ENCODE data around the gene SMIM17. TPM values are rescaled to one million over a fixed set of nuclear protein-coding genes. Genes with fewer than 3 reads are reported as not detected.

Gene SMIM17
- total and polyA plus RNA-seq, 2 of the 4 experiments (the other 2 are of a cell fraction), result not detected

DNA sequence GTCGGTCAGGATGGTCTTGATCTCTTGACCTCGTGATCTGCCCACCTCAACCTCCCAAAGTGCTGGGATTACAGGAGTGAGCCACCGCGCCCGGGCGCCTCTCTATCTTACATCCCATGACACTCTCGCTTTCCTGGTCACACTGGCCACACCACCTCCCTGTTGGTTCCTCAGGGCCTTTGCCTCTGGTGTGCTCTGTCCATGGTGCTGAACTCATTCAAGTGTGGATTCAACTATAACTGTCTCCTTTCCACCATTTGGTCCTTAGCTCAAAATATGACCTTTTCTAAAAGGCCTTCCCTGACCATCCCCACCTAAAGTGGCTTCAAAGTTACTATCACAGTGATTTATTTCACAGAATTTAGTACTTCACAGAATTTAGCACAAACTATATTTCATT lies 3.7 kb upstream of the SMIM17 start:
- Histone ChIP-seq H3K4me2 (ENCODE audit: low read depth, low read length) (no peak overlapping the region), H3K27ac (ENCODE audit: insufficient read depth, low read length) (no peak overlapping the region), H3K9me1 (ENCODE audit: insufficient read depth, low read length) (no peaks in the 10 kb centered on the region), H3K9me3 (ENCODE audit: control insufficient read depth, insufficient read depth, low read length) (peaks cover 25% of the 10 kb centered on the region), H3K4me3 (ENCODE audit: insufficient read depth, low read depth, low read length) (no peak overlapping the region), H3K18ac (ENCODE audit: low read depth, low read length) (no peak overlapping the region), H3K9ac (ENCODE audit: low read depth, low read length) (no peak overlapping the region), H3K79me1 (ENCODE audit: low read depth in 1 of 2, low read length in 2 of 2) (no peaks in the 10 kb centered on the region), H3K56ac (ENCODE audit: extremely low read depth, insufficient read depth, low read length) (no peak overlapping the region), H4K8ac (ENCODE audit: low read depth in 2 of 2, low read length in 2 of 2) (no peak overlapping the region), H2BK5ac (ENCODE audit: low read depth, low read length, poor library complexity, severe bottlenecking) (no peak overlapping the region), H4K91ac (ENCODE audit: insufficient read depth, low read depth, low read length) (no peak overlapping the region), H4K20me1 (ENCODE audit: insufficient read depth, low read length) (no peaks in the 10 kb centered on the region), H2AK5ac (ENCODE audit: low read depth, low read length) (no peak overlapping the region), H2BK120ac (ENCODE audit: low read depth, low read length) (no peak overlapping the region), H3K27me3 (ENCODE audit: control insufficient read depth, insufficient read depth, low read length) (no peaks in the 10 kb centered on the region), H2BK20ac (ENCODE audit: low read depth, low read length) (no peak overlapping the region), H4K5ac (ENCODE audit: low read depth, low read length) (no peak overlapping the region), H3K4me1 (ENCODE audit: control insufficient read depth, insufficient read depth, low read length) (no peaks in the 10 kb centered on the region), H2BK15ac (ENCODE audit: low read depth, low read length) (no peak overlapping the region), H2AFZ (replicated peaks; ENCODE audit: low read length, poor library complexity) (no peak overlapping the region), H3K36me3 (ENCODE audit: control insufficient read depth, insufficient read depth, low read length) (no peaks in the 10 kb centered on the region), H2AK9ac (replicated peaks; ENCODE audit: low read depth, low read length, poor library complexity) (no peak overlapping the region), H3K23ac (ENCODE audit: low read depth, low read length) (no peak overlapping the region), H3K4ac (ENCODE audit: low read depth, low read length) (no peak overlapping the region), H3K14ac (replicated peaks; ENCODE audit: low read depth, low read length) (no peak overlapping the region)
- no peak for ATAC-seq (ENCODE audit: low read depth)
- ChIA-PET CTCF (no interaction called here), POLR2A (ENCODE audit: unreplicated experiment) (no interaction called here)
- in situ Hi-C loops (cut with MboI; ENCODE audit: low sequenced_read_pairs) (no loop called here), intact Hi-C loops (cut with micrococcal nuclease) (no loop called here), dilution Hi-C loops (cut with HindIII; ENCODE audit: low sequenced_read_pairs, unreplicated experiment) (no loop called here)
- WGBS, 2 experiments (ENCODE audit: extremely low coverage in 2 of 2, insufficient read length in 1 of 2), result no CpG with 5 or more reads among the region's 7 CpGs
- DNase-seq, result peak; percentile 3
- no TSS peak for BruUV-seq (replicated peaks)
- TF ChIP-seq CHD1 (IDR thresholded peaks at IDR 0.05; ENCODE audit: low read depth, low read length) (no peak), RAD21 (IDR thresholded peaks at IDR 0.05; ENCODE audit: low read length) (no peak), BHLHE40 (IDR thresholded peaks at IDR 0.05; ENCODE audit: low read depth, low read length) (no peak), MAFK (IDR thresholded peaks at IDR 0.05; ENCODE audit: low read depth, low read length) (no peak), CEBPB (IDR thresholded peaks at IDR 0.05; ENCODE audit: low read depth, low read length) (no peak), MAZ (IDR thresholded peaks at IDR 0.05; ENCODE audit: borderline replicate concordance, low read depth, low read length) (no peak), RFX5 (IDR thresholded peaks at IDR 0.05; ENCODE audit: low read depth, low read length) (no peak), RCOR1 (IDR thresholded peaks at IDR 0.05; ENCODE audit: insufficient replicate concordance, low read length) (no peak), FOS (IDR thresholded peaks at IDR 0.05; ENCODE audit: low read depth, low read length) (no peak), SMC3 (IDR thresholded peaks at IDR 0.05; ENCODE audit: low read depth, low read length) (no peak), NFE2L2 (IDR thresholded peaks at IDR 0.05; ENCODE audit: low read depth, low read length) (no peak), MXI1 (IDR thresholded peaks at IDR 0.05; ENCODE audit: borderline replicate concordance, low read depth, low read length) (no peak), POLR2A (IDR thresholded peaks at IDR 0.05; ENCODE audit: low read depth, low read length) (no peak)
- TF ChIP-seq, protein P1, sequence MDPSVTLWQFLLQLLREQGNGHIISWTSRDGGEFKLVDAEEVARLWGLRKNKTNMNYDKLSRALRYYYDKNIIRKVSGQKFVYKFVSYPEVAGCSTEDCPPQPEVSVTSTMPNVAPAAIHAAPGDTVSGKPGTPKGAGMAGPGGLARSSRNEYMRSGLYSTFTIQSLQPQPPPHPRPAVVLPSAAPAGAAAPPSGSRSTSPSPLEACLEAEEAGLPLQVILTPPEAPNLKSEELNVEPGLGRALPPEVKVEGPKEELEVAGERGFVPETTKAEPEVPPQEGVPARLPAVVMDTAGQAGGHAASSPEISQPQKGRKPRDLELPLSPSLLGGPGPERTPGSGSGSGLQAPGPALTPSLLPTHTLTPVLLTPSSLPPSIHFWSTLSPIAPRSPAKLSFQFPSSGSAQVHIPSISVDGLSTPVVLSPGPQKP (IDR thresholded peaks at IDR 0.05; ENCODE audit: borderline replicate concordance, low read depth, low read length), result no peak
- TF ChIP-seq, protein P2, sequence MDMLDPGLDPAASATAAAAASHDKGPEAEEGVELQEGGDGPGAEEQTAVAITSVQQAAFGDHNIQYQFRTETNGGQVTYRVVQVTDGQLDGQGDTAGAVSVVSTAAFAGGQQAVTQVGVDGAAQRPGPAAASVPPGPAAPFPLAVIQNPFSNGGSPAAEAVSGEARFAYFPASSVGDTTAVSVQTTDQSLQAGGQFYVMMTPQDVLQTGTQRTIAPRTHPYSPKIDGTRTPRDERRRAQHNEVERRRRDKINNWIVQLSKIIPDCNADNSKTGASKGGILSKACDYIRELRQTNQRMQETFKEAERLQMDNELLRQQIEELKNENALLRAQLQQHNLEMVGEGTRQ (IDR thresholded peaks at IDR 0.05; ENCODE audit: low read depth, low read length), result no peak
- TF ChIP-seq, protein P3, sequence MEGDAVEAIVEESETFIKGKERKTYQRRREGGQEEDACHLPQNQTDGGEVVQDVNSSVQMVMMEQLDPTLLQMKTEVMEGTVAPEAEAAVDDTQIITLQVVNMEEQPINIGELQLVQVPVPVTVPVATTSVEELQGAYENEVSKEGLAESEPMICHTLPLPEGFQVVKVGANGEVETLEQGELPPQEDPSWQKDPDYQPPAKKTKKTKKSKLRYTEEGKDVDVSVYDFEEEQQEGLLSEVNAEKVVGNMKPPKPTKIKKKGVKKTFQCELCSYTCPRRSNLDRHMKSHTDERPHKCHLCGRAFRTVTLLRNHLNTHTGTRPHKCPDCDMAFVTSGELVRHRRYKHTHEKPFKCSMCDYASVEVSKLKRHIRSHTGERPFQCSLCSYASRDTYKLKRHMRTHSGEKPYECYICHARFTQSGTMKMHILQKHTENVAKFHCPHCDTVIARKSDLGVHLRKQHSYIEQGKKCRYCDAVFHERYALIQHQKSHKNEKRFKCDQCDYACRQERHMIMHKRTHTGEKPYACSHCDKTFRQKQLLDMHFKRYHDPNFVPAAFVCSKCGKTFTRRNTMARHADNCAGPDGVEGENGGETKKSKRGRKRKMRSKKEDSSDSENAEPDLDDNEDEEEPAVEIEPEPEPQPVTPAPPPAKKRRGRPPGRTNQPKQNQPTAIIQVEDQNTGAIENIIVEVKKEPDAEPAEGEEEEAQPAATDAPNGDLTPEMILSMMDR (conservative IDR thresholded peaks at IDR 0.05; ENCODE audit: low read depth, low read length), result no peak

Measured in IMR-90 (cell line).